CD4-positive, alpha-beta T cell treated with Interferon alpha-2 for 1 hour (primary cell): ENCODE results near the gene MRC2.
A peak's percentile ranks its signal among the peaks of the same experiment; 100 is the strongest.

ENCODE experiments used
- DNase-seq, 2 donors: peaks; one replicate each; pipeline ENCODE4 v3.0.0-alpha.2; 2020 to 2022

MRC2 gene

GRCh38 chr17:62705156-62705777 is 77.8 kb downstream of the MRC2 start:
- no peak for DNase-seq

GRCh38 chr17:62705778-62706597 is 78.5 kb downstream of the MRC2 start:
- DNase-seq, result no peak

- DNase-seq, result no peak
Observed at GRCh38 chr17:62706598-62707424, 79.3 kb downstream of the MRC2 start.

- DNase-seq, result no peak
Observed at GRCh38 chr17:62707425-62707739, 79.9 kb downstream of the MRC2 start.

GRCh38 chr17:62708587-62708986 is 81.1 kb downstream of the MRC2 start:
- DNase-seq, result no peak

- no peak for DNase-seq
Observed at GRCh38 chr17:62712171-62712581, 84.7 kb downstream of the MRC2 start.

GRCh38 chr17:62713086-62713881 is 85.8 kb downstream of the MRC2 start:
- DNase-seq, result no peak

GRCh38 chr17:62714016-62714777 is 86.7 kb downstream of the MRC2 start:
- no peak for DNase-seq

- DNase-seq, result no peak
Observed at GRCh38 chr17:62715882-62716390, 88.5 kb downstream of the MRC2 start.

- no peak for DNase-seq
Observed at GRCh38 chr17:62716834-62717588, 89.5 kb downstream of the MRC2 start.

GRCh38 chr17:62717589-62717855 is 90.1 kb downstream of the MRC2 start:
- DNase-seq, result no peak

- DNase-seq, result no peak
Observed at GRCh38 chr17:62717889-62718288, 90.4 kb downstream of the MRC2 start.

- no peak for DNase-seq
Observed at GRCh38 chr17:62718429-62718828, 91.0 kb downstream of the MRC2 start.

- no peak for DNase-seq
Observed at GRCh38 chr17:62719586-62719985, 92.1 kb downstream of the MRC2 start.

GRCh38 chr17:62720126-62720850 is 92.8 kb downstream of the MRC2 start:
- peak in 1 of 2 donors; percentile 31 for DNase-seq

GRCh38 chr17:62722625-62723024 is 95.2 kb downstream of the MRC2 start:
- no peak for DNase-seq

GRCh38 chr17:62723842-62724241 is 96.4 kb downstream of the MRC2 start:
- DNase-seq, result no peak

- peak; percentile 69 to 80 for DNase-seq
Observed at GRCh38 chr17:62724398-62725146, 97.1 kb downstream of the MRC2 start.

- DNase-seq, result no peak
Observed at GRCh38 chr17:62725791-62726249, 98.3 kb downstream of the MRC2 start.
